ACC112 (cell line): ENCODE results near the gene PRRX2.

Source experiments
- H2AFZ ChIP-seq: fragments of 200-600 bp; sonication (generic); one replicate; pipeline ENCODE4 v1.6.0; 2017; ENCODE audit warnings: antibody characterized with exemption, low read length; ENCODE audit not compliant: unreplicated experiment
- H3K27ac ChIP-seq: fragments of 200-600 bp; sonication (generic); 2 replicates; pipeline ENCODE4 v1.5.1; 2014; ENCODE audit warnings: low read depth, mild to moderate bottlenecking, antibody characterized with exemption, low read length, moderate library complexity
- H3K27me3 ChIP-seq: fragments of 200-600 bp; sonication (generic); 2 replicates; pipeline ENCODE4 v1.6.1; 2014; ENCODE audit warnings: mild to moderate bottlenecking, antibody characterized with exemption, low read length, moderate library complexity, mixed read lengths; ENCODE audit not compliant: insufficient read depth
- H3K36me3 ChIP-seq: fragments of 200-600 bp; sonication (generic); 2 replicates; pipeline ENCODE4 v1.6.1; 2016; ENCODE audit warnings: mild to moderate bottlenecking, antibody characterized with exemption, low read length, moderate library complexity, mixed read lengths; ENCODE audit not compliant: insufficient read depth
- H3K4me1 ChIP-seq: fragments of 200-600 bp; sonication (generic); one replicate; pipeline ENCODE4 v1.6.1; 2016; ENCODE audit warnings: low read length, mixed read lengths; ENCODE audit not compliant: insufficient read depth, unreplicated experiment, control insufficient read depth
- H3K4me3 ChIP-seq: fragments of 200-600 bp; sonication (generic); 2 replicates; pipeline ENCODE4 v1.5.1; 2014; ENCODE audit warnings: mild to moderate bottlenecking, low read depth, low read length
- H3K79me2 ChIP-seq: fragments of 200-600 bp; sonication (generic); one replicate; pipeline ENCODE4 v1.6.0; 2016; ENCODE audit warnings: low read length; ENCODE audit not compliant: control insufficient read depth, unreplicated experiment, insufficient read depth

The PRRX2 gene

DNA sequence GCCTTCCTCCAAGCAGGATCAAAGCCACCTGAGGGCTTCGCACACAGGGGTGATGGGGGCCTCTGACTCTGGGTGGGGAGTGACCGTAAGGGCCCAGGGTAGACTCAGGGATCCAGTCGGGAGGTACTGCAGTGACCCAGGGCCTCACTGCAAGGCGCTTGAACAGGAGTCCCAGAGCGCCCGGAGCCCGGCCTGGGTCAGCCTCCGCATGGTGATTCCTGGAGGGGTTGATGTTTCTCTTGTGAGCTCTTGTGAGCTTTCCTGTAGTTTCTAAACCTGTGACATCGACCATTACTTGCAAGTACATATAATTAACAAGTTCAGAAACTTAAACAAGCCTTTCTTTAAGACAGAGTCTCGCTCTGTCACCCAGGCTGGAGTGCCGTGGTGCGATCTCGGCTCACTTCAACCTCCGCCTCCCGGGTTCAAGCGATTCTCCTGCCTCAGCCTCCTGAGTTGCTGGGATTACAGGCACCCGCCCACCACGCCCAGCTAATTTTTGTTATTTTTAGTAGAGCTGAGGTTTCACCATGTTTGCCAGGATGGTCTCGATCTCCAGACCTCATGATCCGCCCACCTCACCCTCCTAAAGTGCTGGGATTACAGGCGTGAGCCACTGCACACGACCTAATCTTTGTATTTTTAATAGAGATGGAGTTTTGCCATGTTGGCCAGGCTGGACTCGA is 67.6 kb downstream of the PRRX2 start:
- Histone ChIP-seq H3K27ac (no peak overlapping the region), H3K27me3 (no peaks in the 10 kb centered on the region), H3K79me2 (no peaks in the 10 kb centered on the region), H3K36me3 (no peaks in the 10 kb centered on the region), H2AFZ (no peak overlapping the region), H3K4me3 (no peak overlapping the region), H3K4me1 (no peaks in the 10 kb centered on the region)

DNA sequence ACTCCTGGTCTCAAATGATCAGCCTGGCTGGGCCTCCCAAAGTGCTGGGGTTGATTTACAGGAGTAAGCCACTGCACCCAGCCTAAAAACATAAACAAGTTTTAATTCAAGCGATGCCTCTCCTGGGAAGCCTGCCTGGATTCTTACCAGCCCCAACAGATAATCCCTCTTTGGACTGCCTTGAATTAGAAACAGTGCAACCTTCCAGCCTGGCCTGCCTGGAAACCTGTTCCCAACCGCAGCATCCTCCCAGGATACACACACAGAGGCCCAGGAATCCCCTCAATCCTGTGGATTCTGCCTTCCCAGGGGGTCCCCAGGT is 68.1 kb downstream of the PRRX2 start:
- Histone ChIP-seq H3K79me2 (no peaks in the 10 kb centered on the region), H3K4me3 (no peak overlapping the region), H3K36me3 (no peaks in the 10 kb centered on the region), H3K4me1 (no peaks in the 10 kb centered on the region), H2AFZ (no peak overlapping the region), H3K27me3 (no peaks in the 10 kb centered on the region), H3K27ac (no peak overlapping the region)

DNA sequence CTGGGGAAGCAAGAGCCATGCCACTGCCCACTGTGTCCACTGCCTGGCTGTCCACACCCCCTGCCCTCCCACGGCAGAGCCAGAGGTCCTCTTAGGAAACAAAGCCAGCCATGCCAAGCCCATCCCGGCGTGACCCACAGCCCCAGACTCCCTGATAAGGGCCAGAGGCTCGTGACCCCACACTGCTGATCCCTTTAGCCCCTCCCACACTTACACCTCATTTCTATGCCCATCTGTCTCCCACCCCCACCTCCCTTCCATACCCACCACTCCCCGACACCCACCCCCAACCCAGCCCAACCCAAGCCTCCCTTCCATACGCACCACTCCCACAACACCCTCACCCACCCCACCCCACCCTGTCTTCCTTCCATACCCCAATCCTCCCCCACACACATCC is 70.1 kb downstream of the PRRX2 start:
- Histone ChIP-seq H3K4me1 (no peaks in the 10 kb centered on the region), H3K27me3 (no peaks in the 10 kb centered on the region), H3K27ac (no peak overlapping the region), H3K79me2 (no peaks in the 10 kb centered on the region), H3K4me3 (no peak overlapping the region), H2AFZ (no peak overlapping the region), H3K36me3 (no peaks in the 10 kb centered on the region)

DNA sequence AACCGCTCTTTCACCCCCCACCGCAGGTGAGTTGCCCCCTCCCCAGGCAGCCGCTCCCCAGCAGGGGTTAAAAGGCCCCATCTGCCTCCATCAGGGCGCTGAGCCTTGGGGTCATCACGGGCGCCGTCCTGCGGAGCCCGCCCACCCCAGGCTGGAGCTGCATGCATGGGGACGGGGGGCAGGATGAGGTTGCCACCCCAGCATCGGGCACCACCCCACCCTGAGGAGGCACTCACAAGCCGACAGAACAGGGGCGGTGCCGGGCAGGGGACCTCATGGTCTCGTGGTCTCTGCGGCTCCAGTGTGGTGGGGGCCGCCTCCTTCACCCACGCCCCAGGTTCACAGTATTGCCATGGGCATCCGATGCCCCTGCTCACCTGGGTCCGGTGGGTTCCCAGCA is 70.9 kb downstream of the PRRX2 start:
- H3K27me3 ChIP-seq, result no peaks in the 10 kb centered on the region
- no peaks in the 10 kb centered on the region for H3K36me3 ChIP-seq
- no peak overlapping the region for H3K4me3 ChIP-seq
- H3K79me2 ChIP-seq, result no peaks in the 10 kb centered on the region
- H3K27ac ChIP-seq, result no peak overlapping the region
- no peak overlapping the region for H2AFZ ChIP-seq
- H3K4me1 ChIP-seq, result no peaks in the 10 kb centered on the region

DNA sequence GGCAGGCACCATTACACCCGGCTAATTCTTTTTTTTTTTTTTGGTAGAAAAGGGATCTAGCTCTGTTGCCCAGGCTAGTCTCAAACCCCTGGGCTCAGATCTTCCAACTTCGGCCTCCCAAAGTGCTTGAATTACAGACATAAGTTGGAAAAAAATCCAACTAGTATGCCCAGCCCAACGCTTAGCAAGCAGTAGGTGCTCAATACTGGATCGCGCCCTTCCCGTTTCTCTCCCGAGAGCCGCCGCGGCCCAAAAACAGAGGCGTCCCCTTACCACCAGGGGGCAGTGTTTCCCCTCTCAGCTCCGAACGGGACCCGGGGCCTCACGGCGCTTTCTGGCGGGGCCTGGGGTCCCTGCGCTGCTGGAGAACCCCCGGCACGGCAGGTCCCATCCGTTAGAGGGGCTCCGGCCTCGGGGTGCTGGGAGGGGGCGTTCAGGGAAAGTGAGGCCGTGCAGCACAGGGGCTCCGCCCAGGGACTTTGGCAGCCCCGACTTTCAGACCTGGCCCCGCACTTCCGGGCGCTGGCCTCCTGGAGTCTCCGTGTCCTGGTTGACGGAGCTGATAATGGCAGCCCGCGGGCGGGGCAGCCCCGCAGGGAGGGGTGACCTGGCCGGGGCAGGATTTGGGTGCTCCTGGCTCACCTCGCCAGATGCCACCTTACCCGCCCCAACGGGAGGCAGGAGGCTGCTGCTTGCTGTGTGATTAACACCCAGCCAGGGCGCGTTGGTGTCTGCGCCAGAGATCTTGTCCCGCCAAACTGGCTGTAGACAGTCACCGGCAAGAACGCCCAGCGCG is 72.2 kb downstream of the PRRX2 start:
- no peaks in the 10 kb centered on the region for H3K79me2 ChIP-seq
- H2AFZ ChIP-seq, result peak overlapping the region; percentile 59
- H3K4me3 ChIP-seq, result peak overlapping the region; percentile 78
- no peaks in the 10 kb centered on the region for H3K27me3 ChIP-seq
- no peaks in the 10 kb centered on the region for H3K4me1 ChIP-seq
- H3K27ac ChIP-seq, result no peak overlapping the region
- H3K36me3 ChIP-seq, result no peaks in the 10 kb centered on the region

DNA sequence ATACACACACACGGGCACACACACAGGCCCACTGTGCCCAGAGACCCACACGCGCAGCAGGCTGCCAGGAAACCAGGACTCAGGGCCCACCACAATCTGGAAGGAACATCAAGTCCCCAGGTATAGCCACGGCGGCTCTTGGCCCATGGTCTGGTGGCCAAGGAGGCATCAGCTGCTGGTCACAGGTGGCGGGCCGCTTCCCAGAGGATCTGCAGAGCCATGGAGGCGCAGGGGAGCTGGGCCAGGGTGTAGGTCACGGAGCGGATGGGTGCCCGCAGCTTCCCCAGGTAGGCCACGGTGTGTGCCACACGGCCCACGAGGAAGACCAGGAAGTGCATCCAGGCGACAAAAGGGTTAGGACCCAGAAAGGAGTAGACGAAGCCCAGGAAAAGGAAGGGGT is 74.0 kb downstream of the PRRX2 start:
- Histone ChIP-seq H3K79me2 (no peaks in the 10 kb centered on the region), H3K27ac (no peak overlapping the region), H3K4me1 (no peaks in the 10 kb centered on the region), H3K4me3 (no peak overlapping the region), H3K36me3 (no peaks in the 10 kb centered on the region), H2AFZ (no peak overlapping the region), H3K27me3 (no peaks in the 10 kb centered on the region)

DNA sequence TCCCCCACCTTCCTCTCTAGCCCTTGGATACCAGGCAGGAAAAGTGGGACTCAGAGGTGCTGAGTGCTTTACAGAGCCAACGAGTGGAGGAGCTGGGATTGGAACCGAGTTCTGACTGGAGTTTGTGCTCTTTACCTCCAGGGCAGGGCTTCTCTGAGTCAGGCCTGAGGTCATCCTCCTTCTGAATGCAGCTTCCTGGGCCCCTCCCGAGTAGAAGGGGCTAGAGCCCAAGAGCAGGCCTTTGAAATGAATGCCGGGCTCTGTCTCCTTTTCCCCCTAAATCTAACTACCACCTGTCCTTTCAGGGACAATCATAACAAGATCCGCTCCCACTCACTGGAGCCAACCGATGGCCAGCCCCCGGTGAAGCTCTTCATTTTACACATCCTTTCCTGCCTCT is 74.7 kb downstream of the PRRX2 start:
- H3K27me3 ChIP-seq, result no peaks in the 10 kb centered on the region

DNA sequence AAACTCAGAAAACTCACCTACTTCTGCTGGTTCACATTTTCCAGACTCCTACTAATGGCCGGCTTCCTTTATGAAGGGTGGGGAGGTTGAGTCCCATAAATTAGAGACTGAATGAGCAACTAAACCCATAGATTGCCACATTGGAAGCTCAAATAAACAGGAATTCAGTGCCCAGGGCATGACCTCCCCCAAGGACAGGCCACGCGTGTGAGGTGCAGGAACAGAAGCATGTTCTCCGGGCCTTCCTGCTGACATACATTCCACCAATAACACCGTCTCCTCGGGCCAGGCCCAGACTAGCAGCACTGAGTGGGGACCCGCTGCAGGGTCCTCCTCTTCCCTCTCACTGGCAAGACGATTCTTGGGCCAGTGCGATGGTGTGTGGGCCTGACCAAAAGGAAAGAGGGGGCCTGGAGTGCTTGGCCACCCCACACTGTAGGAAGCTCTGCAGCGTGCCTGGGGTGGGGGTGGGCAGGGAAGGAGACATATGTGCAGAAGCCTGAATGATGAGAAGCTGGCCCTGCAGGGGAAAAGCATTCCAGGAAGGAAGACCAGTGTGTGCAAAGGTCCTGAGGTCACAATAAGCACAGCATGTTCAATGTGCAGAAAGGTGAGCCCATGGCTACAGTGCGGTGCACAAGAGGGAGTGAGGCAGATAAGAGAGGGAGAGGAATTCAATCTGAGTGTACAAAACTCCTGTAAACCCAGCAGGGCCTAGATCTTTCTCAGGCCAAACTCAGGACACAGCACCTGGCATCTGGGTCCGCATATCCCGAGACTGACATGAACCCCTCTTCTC is 75.4 kb downstream of the PRRX2 start:
- Histone ChIP-seq H2AFZ (no peak overlapping the region), H3K36me3 (no peaks in the 10 kb centered on the region), H3K27me3 (no peaks in the 10 kb centered on the region), H3K27ac (no peak overlapping the region), H3K79me2 (no peaks in the 10 kb centered on the region), H3K4me1 (no peaks in the 10 kb centered on the region), H3K4me3 (no peak overlapping the region)

More for the DNA sequence above, 74.7 kb downstream of the PRRX2 start:
- Histone ChIP-seq H3K4me1 (no peaks in the 10 kb centered on the region), H3K36me3 (no peaks in the 10 kb centered on the region), H3K27ac (no peak overlapping the region), H3K4me3 (no peak overlapping the region), H2AFZ (no peak overlapping the region), H3K79me2 (no peaks in the 10 kb centered on the region)

DNA sequence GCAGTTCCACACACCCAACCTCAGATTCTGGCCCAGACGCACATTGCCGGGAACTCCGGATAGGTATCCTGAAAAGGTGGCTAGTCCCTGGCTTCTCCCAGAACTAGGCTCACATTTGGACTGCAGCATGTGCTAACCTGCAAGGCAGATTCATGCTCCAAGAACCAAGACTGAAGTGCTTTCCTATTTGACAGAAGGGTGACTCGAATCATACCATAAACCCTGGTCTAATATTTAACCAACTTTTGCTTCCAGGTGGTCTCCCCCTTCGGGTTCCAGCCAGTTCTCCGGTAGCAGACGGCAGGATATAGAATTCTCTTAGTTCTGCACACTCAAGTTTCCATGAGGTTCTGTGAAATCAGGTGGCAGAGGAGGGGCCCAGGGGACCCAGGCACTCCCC is 79.8 kb downstream of the PRRX2 start:
- Histone ChIP-seq H3K36me3 (no peaks in the 10 kb centered on the region), H3K4me3 (no peak overlapping the region), H3K27ac (no peak overlapping the region), H2AFZ (no peak overlapping the region), H3K79me2 (no peaks in the 10 kb centered on the region), H3K4me1 (peaks cover 22% of the 10 kb centered on the region), H3K27me3 (no peaks in the 10 kb centered on the region)

DNA sequence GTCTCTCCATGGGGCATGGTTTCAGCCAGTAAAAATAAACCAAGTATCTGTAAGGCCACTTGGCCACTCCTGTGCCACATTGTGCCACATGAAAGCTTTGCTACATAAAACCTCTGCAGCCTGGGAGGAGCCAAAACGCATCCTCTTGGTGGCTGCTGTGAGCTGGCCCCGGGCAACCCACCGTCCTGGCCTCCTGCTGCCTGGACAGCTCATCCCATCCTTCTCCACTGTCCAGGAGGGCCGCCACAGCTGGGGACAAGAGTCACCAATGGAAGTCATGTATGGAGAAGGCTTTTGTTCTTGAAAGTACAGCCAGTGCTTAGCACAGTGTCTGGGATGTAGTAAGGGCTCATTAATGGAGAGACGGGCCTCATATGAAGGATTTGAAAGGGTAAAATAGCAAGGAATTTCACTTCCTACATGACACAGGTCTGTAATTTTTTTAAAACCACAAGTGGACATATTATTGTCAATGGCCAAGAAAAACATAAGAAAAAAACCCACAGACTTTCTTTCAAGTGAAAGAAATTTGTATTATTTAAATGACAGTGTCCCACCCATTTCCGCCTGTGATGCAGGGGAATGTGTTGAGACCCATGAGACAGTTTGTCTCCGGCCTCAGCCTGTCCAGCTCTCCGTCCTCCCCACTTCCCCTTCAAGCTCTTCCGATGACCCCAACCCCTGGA is 80.8 kb downstream of the PRRX2 start:
- Histone ChIP-seq H3K27ac (peak overlapping the region; percentile 17; the same call in 1 of the 2 replicates), H3K36me3 (no peaks in the 10 kb centered on the region), H3K79me2 (no peaks in the 10 kb centered on the region), H3K27me3 (no peaks in the 10 kb centered on the region), H3K4me1 (peaks cover 25% of the 10 kb centered on the region), H3K4me3 (no peak overlapping the region), H2AFZ (no peak overlapping the region)
